Amygdala (tissue), 56 donors: ENCODE data around the gene CLEC16A.

Source experiments
- DNase-seq, 56 donors: peaks; one replicate each; lab custom pipeline; 2025; lab: John Stamatoyannopoulos, UW

CLEC16A gene, protein sequence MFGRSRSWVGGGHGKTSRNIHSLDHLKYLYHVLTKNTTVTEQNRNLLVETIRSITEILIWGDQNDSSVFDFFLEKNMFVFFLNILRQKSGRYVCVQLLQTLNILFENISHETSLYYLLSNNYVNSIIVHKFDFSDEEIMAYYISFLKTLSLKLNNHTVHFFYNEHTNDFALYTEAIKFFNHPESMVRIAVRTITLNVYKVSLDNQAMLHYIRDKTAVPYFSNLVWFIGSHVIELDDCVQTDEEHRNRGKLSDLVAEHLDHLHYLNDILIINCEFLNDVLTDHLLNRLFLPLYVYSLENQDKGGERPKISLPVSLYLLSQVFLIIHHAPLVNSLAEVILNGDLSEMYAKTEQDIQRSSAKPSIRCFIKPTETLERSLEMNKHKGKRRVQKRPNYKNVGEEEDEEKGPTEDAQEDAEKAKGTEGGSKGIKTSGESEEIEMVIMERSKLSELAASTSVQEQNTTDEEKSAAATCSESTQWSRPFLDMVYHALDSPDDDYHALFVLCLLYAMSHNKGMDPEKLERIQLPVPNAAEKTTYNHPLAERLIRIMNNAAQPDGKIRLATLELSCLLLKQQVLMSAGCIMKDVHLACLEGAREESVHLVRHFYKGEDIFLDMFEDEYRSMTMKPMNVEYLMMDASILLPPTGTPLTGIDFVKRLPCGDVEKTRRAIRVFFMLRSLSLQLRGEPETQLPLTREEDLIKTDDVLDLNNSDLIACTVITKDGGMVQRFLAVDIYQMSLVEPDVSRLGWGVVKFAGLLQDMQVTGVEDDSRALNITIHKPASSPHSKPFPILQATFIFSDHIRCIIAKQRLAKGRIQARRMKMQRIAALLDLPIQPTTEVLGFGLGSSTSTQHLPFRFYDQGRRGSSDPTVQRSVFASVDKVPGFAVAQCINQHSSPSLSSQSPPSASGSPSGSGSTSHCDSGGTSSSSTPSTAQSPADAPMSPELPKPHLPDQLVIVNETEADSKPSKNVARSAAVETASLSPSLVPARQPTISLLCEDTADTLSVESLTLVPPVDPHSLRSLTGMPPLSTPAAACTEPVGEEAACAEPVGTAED

DNA sequence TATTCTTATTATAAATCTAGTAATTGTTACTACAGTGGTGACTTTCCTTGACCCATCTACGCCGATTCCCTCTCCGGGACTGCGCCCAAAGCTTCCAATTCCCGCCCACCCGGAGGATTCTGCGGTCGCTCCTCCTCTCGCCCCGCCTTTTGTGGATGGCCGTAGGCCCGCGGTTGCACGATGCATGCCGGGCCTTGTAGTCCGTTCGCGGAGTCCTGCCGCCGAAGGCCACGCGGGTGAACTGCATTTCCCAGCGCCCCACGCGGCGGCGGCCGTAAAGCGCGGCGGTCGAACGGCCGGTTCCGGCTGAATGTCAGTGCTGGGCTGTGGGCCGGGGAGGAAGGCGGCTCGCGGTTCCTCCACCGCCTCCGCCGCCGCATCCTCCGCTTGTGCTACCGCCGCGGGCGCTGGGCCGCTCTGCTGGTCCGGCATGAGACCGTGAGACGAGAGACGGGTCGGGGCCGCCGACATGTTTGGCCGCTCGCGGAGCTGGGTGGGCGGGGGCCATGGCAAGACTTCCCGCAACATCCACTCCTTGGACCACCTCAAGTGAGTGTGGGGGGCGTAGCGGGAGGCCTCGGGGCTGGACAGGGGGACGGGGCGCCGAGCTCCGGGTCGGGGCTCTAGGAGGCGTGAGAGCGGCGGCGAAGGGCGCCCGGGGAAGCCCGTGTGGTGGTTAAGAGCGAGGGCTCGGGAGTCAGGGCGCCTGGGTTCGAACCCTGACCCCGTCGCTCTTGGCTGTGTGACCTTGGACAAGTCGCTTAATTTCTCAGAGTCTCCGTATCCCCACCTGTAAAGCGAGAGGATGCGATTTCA, at the start of gene CLEC16A:
CLEC16A (plus strand) TSS at position 316 of the 816 bp plus-strand sequence; CDS start at position 470, 154 bp downstream.
- peak; percentile 64 to 99 (median 96) for DNase-seq

DNA sequence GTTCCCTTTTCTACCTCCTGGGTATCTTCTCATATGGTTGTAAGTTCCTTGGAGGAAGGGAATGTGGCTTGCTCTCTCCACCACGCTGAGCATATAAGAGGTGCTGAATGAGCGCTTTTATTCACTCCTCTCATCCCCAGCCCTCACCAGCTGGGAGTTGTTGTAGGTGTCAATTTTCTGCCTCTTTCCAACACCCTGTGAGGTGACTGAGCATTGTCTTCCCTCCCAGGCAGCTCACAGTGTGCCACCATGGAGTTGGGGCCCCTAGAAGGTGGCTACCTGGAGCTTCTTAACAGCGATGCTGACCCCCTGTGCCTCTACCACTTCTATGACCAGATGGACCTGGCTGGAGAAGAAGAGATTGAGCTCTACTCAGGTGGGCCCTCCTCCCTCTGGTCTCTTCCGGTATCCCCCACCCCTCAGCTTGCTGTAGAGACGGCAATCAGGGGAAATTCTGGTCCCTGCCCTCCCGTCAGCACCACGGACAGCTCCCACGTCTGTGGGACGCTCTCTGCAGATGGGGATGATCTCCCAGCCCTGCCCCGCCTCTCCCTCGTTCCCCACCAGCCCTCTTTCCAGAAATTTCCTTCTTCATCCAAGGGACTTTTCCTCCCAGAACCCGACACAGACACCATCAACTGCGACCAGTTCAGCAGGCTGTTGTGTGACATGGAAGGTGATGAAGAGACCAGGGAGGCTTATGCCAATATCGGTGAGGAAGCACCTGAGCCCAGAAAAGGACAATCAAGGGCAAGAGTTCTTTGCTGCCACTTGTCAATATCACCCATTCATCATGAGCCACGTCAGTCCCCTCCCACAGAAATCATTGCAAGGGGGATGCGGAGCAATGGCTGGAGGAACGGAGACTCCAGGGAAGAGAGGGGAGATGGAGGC, 49.1 kb upstream of the CLEC16A start:
- DNase-seq: peak in 3 of 56 donors; percentile 2 to 20 (median 9)

DNA sequence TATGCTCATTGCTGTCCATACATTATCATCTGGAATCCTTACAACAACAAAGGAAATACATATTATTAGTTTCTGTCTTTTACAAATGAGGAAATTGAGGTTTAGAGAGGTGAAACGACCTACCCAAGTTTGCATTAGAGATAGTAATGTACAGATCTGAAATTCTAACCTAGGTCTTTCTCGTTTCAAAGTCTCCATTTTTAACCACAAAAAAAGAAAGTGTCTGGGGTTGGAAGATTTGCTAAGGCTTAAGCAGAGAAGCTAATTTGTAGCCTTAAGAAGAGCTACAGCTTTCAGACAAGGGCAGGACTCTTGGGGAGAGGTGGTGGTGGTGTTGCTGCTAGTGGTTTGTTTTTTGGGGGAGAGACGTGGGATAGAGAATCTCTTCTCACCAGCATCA, 48.2 kb upstream of the CLEC16A start:
- DNase-seq: no peak

DNA sequence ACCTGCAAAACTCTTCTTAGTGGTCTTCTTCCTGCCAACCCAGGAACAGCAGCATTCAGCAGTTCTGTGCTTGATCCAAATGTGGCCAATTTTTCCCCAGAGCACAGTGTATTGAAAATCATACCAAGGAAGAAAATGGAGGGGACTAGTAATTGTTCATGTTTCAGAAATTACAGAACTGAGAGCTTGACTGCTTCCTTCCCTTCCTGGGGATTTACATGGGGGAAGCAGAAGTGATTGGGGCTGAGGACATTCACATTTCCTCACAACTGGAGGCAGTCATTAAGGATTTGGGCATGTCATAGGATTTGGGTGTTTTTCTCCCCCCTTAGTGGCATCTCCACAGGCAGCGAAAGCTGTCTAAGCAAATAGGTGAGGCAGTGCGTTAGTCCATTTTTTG, 47.6 kb upstream of the CLEC16A start:
- DNase-seq: no peak

DNA sequence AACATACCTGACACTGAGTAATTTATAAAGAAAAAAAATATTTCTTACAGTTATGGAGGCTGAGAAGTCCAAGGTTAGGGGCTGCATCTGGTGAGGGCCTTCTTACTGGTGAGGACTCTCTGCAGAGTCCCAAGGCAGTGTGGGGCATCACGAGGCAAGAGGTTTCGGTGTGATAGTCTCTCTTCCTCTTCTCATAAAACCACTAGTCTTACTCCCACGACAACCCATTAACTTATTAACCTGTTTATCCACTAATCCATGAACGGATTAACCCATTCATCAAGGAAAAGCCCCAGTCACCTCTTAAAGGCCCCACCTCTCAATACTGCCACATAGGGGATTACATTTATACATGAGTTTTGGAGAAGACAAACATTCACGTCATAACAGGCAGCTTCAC, 47.2 kb upstream of the CLEC16A start:
- peak in 1 of 56 donors; percentile 23 for DNase-seq

DNA sequence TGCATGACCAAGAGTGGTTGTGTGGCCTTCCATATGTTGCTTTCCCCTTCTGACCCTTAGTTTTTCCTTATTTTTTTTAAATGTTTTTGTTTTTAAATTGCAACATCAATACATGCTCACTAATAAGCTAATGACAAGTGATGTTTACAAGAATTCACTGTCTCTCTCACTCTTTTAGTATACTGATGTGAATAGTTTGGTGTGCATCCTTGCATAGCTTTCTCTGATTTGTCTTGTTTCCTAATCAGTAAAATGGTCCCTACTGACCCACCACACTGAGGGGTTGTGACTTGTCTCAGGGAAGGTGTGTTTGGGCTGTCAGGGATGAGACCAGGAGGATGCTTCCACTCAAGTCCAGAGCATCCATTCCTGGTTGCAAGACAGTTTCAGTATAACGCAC, 41.4 kb upstream of the CLEC16A start:
- no peak for DNase-seq

DNA sequence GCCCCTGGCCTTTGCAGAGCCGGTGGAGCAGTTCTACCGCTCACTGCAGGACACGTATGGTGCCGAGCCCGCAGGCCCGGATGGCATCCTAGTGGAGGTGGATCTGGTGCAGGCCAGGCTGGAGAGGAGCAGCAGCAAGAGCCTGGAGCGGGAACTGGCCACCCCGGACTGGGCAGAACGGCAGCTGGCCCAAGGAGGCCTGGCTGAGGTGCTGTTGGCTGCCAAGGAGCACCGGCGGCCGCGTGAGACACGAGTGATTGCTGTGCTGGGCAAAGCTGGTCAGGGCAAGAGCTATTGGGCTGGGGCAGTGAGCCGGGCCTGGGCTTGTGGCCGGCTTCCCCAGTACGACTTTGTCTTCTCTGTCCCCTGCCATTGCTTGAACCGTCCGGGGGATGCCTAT, 37.9 kb upstream of the CLEC16A start:
- peak in 10 of 56 donors; percentile 9 to 61 (median 24) for DNase-seq

DNA sequence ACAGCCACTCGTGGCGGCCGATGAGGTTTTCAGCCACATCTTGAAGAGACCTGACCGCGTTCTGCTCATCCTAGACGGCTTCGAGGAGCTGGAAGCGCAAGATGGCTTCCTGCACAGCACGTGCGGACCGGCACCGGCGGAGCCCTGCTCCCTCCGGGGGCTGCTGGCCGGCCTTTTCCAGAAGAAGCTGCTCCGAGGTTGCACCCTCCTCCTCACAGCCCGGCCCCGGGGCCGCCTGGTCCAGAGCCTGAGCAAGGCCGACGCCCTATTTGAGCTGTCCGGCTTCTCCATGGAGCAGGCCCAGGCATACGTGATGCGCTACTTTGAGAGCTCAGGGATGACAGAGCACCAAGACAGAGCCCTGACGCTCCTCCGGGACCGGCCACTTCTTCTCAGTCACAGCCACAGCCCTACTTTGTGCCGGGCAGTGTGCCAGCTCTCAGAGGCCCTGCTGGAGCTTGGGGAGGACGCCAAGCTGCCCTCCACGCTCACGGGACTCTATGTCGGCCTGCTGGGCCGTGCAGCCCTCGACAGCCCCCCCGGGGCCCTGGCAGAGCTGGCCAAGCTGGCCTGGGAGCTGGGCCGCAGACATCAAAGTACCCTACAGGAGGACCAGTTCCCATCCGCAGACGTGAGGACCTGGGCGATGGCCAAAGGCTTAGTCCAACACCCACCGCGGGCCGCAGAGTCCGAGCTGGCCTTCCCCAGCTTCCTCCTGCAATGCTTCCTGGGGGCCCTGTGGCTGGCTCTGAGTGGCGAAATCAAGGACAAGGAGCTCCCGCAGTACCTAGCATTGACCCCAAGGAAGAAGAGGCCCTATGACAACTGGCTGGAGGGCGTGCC, 37.2 kb upstream of the CLEC16A start:
- DNase-seq: peak in 24 of 56 donors; percentile 1 to 63 (median 33)

DNA sequence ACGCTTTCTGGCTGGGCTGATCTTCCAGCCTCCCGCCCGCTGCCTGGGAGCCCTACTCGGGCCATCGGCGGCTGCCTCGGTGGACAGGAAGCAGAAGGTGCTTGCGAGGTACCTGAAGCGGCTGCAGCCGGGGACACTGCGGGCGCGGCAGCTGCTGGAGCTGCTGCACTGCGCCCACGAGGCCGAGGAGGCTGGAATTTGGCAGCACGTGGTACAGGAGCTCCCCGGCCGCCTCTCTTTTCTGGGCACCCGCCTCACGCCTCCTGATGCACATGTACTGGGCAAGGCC, 36.7 kb upstream of the CLEC16A start:
- no peak for DNase-seq

DNA sequence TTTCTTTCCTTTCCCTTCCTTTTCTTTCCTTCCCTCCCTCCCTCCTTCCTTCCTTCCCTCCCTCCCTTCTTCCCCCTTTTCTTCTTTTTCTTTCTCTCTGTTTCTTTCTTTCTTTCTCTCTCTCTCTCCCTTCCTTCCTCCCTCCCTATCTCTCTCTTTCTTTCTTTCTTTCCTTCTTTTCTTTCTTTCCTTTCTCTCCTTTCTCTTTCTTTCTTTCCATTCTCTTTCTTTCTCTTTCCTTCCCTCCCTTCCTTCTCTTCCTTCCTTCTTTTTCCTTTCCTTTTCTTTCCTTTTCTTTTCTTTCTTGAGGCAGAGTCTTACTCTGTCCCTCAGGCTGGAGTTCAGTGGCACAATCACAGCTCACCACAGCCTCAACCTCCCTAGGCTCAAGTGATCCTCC, 33.1 kb upstream of the CLEC16A start:
- DNase-seq: no peak

DNA sequence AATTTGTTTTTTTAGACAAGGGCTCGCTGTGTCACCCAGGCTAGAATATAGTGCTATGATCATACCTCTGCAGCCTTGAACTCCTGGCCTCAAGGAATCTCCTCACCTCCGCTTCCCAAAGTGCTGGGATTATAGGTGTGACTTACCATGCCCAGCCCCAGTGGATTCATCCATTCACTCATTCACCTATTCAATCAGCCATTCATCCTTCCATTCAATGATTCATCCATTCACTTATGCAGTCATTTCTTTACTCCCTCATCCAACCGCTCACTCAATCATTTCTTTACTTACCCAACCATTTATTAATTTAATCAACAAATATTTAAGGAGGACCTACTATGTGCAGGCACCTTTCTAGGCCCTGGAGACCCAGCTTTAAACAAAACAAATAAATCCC, 27.8 kb upstream of the CLEC16A start:
- no peak for DNase-seq

DNA sequence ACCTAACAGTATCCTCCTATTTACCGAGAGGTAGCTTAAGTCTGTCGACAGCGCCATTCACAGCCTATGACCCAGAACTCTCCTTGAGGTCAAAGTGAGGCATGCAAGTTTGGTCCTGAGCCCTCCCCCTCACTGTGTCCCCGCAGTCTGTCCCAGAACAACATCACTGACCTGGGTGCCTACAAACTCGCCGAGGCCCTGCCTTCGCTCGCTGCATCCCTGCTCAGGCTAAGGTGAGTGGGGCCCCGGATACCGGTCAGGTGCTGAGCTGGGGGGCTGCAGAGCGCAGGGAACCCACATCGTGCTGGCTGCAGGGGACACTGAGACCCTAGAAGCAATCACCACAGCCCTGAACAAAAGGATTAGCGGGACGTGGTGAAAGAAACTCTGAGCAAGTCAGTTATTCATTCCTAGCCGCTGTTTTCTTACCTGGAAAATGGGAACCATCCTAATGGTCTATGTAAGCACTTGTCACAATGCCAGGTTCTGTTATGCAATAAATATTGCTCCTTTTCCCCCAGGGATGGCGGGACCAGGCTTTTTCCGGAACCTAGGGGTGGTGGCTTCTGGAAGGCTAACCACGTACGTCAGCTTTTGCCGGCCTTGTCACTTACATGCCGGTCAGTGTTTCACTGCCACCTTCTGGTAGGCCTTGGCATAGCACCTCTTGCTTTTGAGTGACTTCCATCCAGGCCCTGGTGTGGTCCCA, 25.9 kb upstream of the CLEC16A start:
- DNase-seq: peak in 55 of 56 donors; percentile 18 to 94 (median 72)

DNA sequence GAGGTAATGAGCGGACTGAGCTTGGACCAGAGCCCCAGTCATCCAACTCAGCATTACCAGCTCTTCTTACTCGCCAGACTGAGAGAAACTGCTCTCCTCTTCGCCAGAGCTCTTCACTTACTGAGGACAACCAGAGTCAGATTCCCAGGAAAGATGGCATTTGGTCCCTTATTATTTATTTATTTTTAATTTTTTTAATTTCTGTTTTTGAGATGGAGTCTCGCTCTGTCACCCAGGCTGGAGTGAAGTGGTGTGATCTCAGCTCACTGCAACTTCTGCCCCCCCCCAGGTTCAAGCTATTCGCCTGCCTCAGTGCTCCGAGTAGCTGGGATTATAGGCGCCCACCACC, 25.4 kb upstream of the CLEC16A start:
- DNase-seq: no peak

DNA sequence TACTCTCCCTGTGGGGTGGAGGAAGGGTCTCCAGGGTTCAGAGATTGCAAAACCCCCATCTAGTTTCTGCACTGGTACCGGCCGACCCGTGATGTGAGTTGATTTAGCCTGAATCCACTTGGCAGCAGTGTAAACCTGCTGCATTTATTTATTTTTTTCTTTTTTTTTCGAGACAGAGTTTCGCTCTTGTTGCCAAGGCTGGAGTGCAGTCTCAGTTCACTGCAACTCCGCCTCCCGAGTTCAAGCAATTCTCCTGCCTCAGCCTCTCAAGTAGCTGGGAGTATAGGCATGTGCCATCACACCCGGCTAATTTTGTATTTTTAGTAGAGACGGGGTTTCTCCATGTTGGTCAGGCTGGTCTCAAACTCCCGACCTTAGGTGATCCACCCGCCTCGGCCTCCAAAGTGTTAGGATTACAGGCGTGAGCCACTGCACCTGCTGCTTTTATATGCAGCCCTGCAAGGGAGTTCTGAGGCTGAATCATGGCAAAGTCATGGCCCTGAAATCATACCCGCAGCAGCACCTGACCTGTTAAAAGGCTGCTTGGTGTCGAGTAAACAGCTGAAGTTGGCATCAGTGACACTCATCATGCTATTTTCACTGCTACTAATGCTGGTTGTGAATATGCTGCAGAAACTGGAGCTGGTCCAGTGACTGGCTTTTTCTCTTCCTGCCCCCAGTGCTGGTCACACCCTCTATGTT, 23.5 kb upstream of the CLEC16A start:
- no peak for DNase-seq

DNA sequence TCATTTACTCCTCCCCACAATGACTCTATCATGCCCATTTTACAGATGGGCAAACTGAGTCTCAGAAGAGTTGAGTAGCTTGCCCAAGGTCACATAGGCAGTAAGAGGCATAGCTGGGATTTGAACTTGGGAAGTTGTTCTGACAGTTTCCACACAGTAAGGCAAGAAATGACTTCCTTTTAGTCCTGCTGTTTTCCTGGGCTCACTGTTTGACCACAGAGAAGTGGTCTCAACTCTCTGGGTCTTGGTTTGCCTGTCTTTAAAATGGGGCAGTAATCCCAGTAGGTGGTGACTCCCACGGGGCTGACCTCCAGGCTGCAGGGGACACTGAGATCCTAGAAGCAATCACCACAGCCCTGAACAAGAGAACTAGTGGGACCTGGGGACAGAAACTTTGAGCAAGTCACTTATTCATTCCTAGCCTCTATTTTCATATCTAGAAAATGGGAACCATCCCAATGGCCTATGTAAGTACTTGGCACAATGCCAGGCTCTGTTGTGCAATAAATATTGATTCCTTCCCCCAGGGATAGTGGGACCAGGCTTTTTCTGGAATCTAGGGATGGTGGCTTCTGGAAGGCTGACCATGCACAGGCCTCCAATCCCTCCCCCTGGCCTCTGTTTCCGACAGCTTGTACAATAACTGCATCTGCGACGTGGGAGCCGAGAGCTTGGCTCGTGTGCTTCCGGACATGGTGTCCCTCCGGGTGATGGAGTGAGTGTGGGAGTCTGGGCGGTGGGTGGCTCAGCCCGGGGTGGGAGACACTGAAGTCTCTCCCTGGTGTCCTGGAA, 22.6 kb upstream of the CLEC16A start:
- DNase-seq: no peak

DNA sequence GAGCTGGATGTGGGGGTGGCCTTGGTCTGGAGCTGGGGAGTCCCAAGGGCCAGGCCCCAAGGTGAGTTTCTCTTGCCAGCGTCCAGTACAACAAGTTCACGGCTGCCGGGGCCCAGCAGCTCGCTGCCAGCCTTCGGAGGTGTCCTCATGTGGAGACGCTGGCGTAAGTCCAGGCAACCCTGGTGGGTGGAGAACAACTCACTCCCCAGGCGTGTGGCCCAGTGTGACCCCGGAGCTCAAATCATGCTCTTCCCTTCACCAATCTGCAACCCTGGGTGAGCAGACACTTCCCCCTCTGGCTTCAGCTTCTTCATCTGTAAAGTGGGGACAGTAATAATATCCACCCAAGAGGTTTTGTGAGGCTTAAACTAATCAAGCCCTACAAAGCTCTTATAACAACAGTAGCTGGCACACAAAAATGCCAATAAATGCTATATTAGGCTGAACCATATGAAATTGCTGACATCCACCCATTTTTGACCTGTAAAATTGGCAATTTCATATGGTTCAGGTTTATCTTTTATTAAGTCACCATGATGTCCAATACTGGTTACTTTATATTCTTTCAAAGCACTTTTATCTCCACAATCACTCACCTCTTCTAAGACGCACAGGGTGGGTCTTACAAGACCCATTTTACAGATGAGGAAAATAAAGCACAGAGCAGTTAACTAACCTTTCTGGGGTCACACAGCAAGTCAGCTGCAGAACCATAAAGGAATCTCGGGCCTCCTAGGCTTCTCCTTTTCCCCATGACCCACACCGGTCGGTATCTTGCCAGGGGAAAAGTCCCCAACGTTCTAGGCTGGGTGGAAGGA, 21.8 kb upstream of the CLEC16A start:
- DNase-seq: peak in 2 of 56 donors; percentile 7 to 13
